GM12878 (cell line): ENCODE data around the gene FIG4. TPM values are rescaled to one million over a fixed set of nuclear protein-coding genes. Genes with fewer than 3 reads are reported as not detected.

Source experiments
- ASH2L ChIP-seq: fragments of 300-600, 200-600 bp; sonication (generic); IDR thresholded peaks from 2 replicates; pipeline ENCODE4 v1.6.1; 2017; ENCODE audit warnings: low read depth, mild to moderate bottlenecking, borderline replicate concordance
- ATF7 ChIP-seq: fragments of 450-650 bp; IDR thresholded peaks from 2 replicates; pipeline ENCODE4 v1.6.1; 2016; ENCODE audit warnings: low read depth, mild to moderate bottlenecking
- BCL3 ChIP-seq: IDR thresholded peaks from 2 replicates; pipeline ENCODE4 v1.6.1; 2011; ENCODE audit warnings: borderline replicate concordance, low read depth, mild to moderate bottlenecking, moderate library complexity, low read length; ENCODE audit not compliant: insufficient read depth, poor library complexity, severe bottlenecking
- CEBPB ChIP-seq, 2 experiments: fragments of 150-350 bp in 1 of 2; IDR thresholded peaks; 2 replicates each; pipeline ENCODE4 v1.6.1; 2012 to 2014; ENCODE audit warnings: low read depth in 2 of 2, low read length in 2 of 2, borderline replicate concordance in 1 of 2, inconsistent platforms in 1 of 2
- E2F4 ChIP-seq: IDR thresholded peaks from 2 replicates; pipeline ENCODE4 v1.6.1; 2012; ENCODE audit warnings: low read depth, low read length, improper control_type of control experiment
- E4F1 ChIP-seq: fragments of 450-650 bp; IDR thresholded peaks from 2 replicates; pipeline ENCODE4 v1.6.1; 2018; ENCODE audit warnings: borderline replicate concordance, mild to moderate bottlenecking; ENCODE audit not compliant: partially characterized antibody
- ELK1 ChIP-seq: IDR thresholded peaks from 2 replicates; pipeline ENCODE4 v1.6.1; 2012; ENCODE audit warnings: low read depth, low read length, improper control_type of control experiment
- ESRRA ChIP-seq: IDR thresholded peaks from 2 replicates; pipeline ENCODE4 v1.6.1; 2012; ENCODE audit warnings: mild to moderate bottlenecking, low read length, improper control_type of control experiment
- FOXM1 ChIP-seq: IDR thresholded peaks from 2 replicates; pipeline ENCODE4 v1.6.1; 2012; ENCODE audit warnings: low read depth, mild to moderate bottlenecking, inconsistent platforms, low read length, moderate library complexity
- HDAC2 ChIP-seq: fragments of 200-600 bp; sonication (generic); IDR thresholded peaks from 2 replicates; pipeline ENCODE4 v1.6.1; 2017
- IKZF1 ChIP-seq: fragments of 450-650 bp; conservative IDR thresholded peaks from 2 replicates; pipeline ENCODE4 v1.6.1; 2017; ENCODE audit warnings: antibody characterized with exemption, mild to moderate bottlenecking
- IKZF2 ChIP-seq, 2 experiments: fragments of 450-650 bp; IDR thresholded peaks; 2 replicates each; pipeline ENCODE4 v1.6.1; 2017; ENCODE audit warnings: mild to moderate bottlenecking in 2 of 2, moderate library complexity in 2 of 2
- MAX ChIP-seq: IDR thresholded peaks from 2 replicates; pipeline ENCODE4 v1.6.1; 2012; ENCODE audit warnings: low read depth, low read length, improper control_type of control experiment
- MXI1 ChIP-seq: fragments of 150-350 bp; IDR thresholded peaks from 2 replicates; pipeline ENCODE4 v1.6.1; 2011; ENCODE audit warnings: low read depth, mild to moderate bottlenecking, inconsistent platforms, low read length, improper control_type of control experiment
- MYB ChIP-seq: fragments of 150-350 bp; IDR thresholded peaks from 2 replicates; pipeline ENCODE4 v1.6.1; 2014; ENCODE audit warnings: mild to moderate bottlenecking, low read depth, low read length, borderline replicate concordance
- NFIC ChIP-seq: IDR thresholded peaks from 2 replicates; pipeline ENCODE4 v1.6.1; 2012; ENCODE audit warnings: low read depth, mild to moderate bottlenecking, inconsistent platforms, low read length, moderate library complexity
- NFYB ChIP-seq: IDR thresholded peaks from 2 replicates; pipeline ENCODE4 v1.6.1; 2011; ENCODE audit warnings: low read depth, mild to moderate bottlenecking, low read length, improper control_type of control experiment, moderate library complexity; ENCODE audit not compliant: insufficient read depth
- NRF1 ChIP-seq: conservative IDR thresholded peaks from 2 replicates; pipeline ENCODE4 v1.6.1; 2011; ENCODE audit warnings: mild to moderate bottlenecking, low read depth, low read length, improper control_type of control experiment
- PAX5 ChIP-seq: IDR thresholded peaks from 2 replicates; pipeline ENCODE4 v1.6.1; 2011; ENCODE audit warnings: low read depth, low read length, borderline replicate concordance
- RAD21 ChIP-seq: IDR thresholded peaks from 2 replicates; pipeline ENCODE4 v1.6.1; 2011; ENCODE audit warnings: mild to moderate bottlenecking, low read depth, low read length, moderate library complexity; ENCODE audit not compliant: insufficient read depth
- RB1 ChIP-seq: fragments of 450-650 bp; formaldehyde crosslinking; IDR thresholded peaks from 2 replicates; pipeline ENCODE4 v1.6.1; 2017; ENCODE audit warnings: mild to moderate bottlenecking, borderline replicate concordance
- SPI1 ChIP-seq: IDR thresholded peaks from 2 replicates; pipeline ENCODE4 v1.6.1; 2011; ENCODE audit warnings: low read depth, mild to moderate bottlenecking, low read length, moderate library complexity, borderline replicate concordance; ENCODE audit not compliant: insufficient read depth
- STAT1 ChIP-seq: fragments of 450-650 bp; conservative IDR thresholded peaks from 2 replicates; pipeline ENCODE4 v1.6.1; 2014; ENCODE audit warnings: antibody characterized with exemption, mild to moderate bottlenecking
- SUPT20H ChIP-seq: IDR thresholded peaks from 2 replicates; pipeline ENCODE4 v1.6.1; 2011; ENCODE audit warnings: low read depth, mild to moderate bottlenecking, low read length, moderate library complexity, borderline replicate concordance; ENCODE audit not compliant: control insufficient read depth
- TARDBP ChIP-seq: IDR thresholded peaks from 2 replicates; pipeline ENCODE4 v1.6.1; 2016; ENCODE audit warnings: borderline replicate concordance
- YBX1 ChIP-seq: fragments of 450-650 bp; IDR thresholded peaks from 2 replicates; pipeline ENCODE4 v1.6.1; 2016; ENCODE audit warnings: antibody characterized with exemption
- ZNF622 ChIP-seq: fragments of 450-650 bp; IDR thresholded peaks from 2 replicates; pipeline ENCODE4 v1.6.1; 2017; ENCODE audit warnings: mild to moderate bottlenecking, inconsistent platforms
- polyA plus RNA-seq, 11 experiments: library from polyadenylated mRNA; depleted of rRNA in 4 of 11; unstranded in 6 of 11; stranded (reverse) in 5 of 11; fragments of >200 nt; fragmentation: Nextera tagmentation in 4 of 11; fragmentation: Illumina TruSeq in 1 of 11; extraction: Ambion mirVana in 4 of 11; extraction: Trizol in 1 of 11; gene quantifications; 1 replicate in 1 of 11; 2 replicates in 10 of 11; pipeline versions ENCODE4 v1.2.1 to v1.2.3, GENCODE V29; 2011 to 2016; ENCODE audit warnings: inconsistent platforms in 2 of 11, missing spikeins in 2 of 11, low read depth in 1 of 11
- total RNA-seq, 4 experiments: library from RNA; depleted of rRNA in 3 of 4; stranded (reverse); fragments of >200 nt in 3 of 4; fragmentation: Illumina TruSeq in 1 of 4; extraction: Trizol in 1 of 4; gene quantifications; 2 replicates each; pipeline versions ENCODE4 v1.2.1 to v1.2.3, GENCODE V29; 2013 to 2021

Gene FIG4
- total and polyA plus RNA-seq, 10 of the 15 experiments (the other 5 are each of a cell fraction or from before 2014, with no cell fraction given): 3.8 to 23.2 (median 11.8) TPM

- TF ChIP-seq SPI1: no peak
- no peak for TF ChIP-seq ATF7
- TF ChIP-seq BCL3: no peak
- no peak for TF ChIP-seq YBX1
- peak; percentile 98 for TF ChIP-seq RAD21
- no peak for TF ChIP-seq TARDBP
- no peak for TF ChIP-seq E2F4
- TF ChIP-seq STAT1: no peak
- TF ChIP-seq MXI1: no peak
- TF ChIP-seq ELK1: no peak
- no peak for TF ChIP-seq NRF1
- no peak for TF ChIP-seq NFIC
- TF ChIP-seq PAX5: no peak
- TF ChIP-seq ASH2L: no peak
- TF ChIP-seq RB1: no peak; the same call in 1 of the 2 replicates
- TF ChIP-seq SUPT20H: no peak
- TF ChIP-seq CEBPB (IDR thresholded peaks at IDR 0.05; ENCODE audit: borderline replicate concordance in 1 of 2, low read depth in 2 of 2, low read length in 2 of 2): no peak
- no peak for TF ChIP-seq ESRRA
- TF ChIP-seq FOXM1: peak; percentile 77; the same call in 1 of the 2 replicates
- TF ChIP-seq MAX: no peak
- 0 out of 4 replicates have a peak, but pooled peaks of 1 of the 2 experiments have one; percentile 15 for TF ChIP-seq IKZF2 (IDR thresholded peaks at IDR 0.05)
- no peak for TF ChIP-seq HDAC2
- TF ChIP-seq NFYB: no peak
- TF ChIP-seq ZNF622: no peak
- TF ChIP-seq E4F1: no peak
- no peak for TF ChIP-seq MYB
- no peak for TF ChIP-seq IKZF1
Measured at GRCh38 chr6:109705258-109705657, 14.2 kb downstream of the FIG4 start (continued).
